Activated CD4-positive, alpha-beta T cell treated with anti-CD3 and anti-CD28 coated beads, Interleukin-2, amount 10 ng/mL, durations not matched to agents 7 days and 5 days (primary cell): Measurements from ENCODE around the gene GPATCH2L. TPM values are rescaled to one million over a fixed set of nuclear protein-coding genes. Genes with fewer than 3 reads are reported as not detected.

ENCODE experiments used
- CTCF ChIA-PET: fragments of 350-600 bp; sonication (Branson Sonifier 250); formaldehyde crosslinking; loops from one replicate; lab custom pipeline; 2021; ENCODE audit warnings: antibody characterized with exemption; lab: Charles Lee
- POLR2A ChIA-PET: fragments of 350-600 bp; sonication (Branson Sonifier 250); formaldehyde crosslinking; loops from one replicate; lab custom pipeline; 2021; ENCODE audit warnings: antibody characterized with exemption; lab: Charles Lee
- DNase-seq: peaks from one replicate; pipeline ENCODE4 v3.0.0-alpha.2; 2020
- H3K27ac Mint-ChIP-seq: one replicate; pipeline ENCODE4 v1.8.0; 2021; ENCODE audit warnings: mild to moderate bottlenecking, moderate library complexity, mixed read lengths
- H3K27me3 Mint-ChIP-seq: one replicate; pipeline ENCODE4 v1.8.0; 2021; ENCODE audit warnings: mixed read lengths
- H3K36me3 Mint-ChIP-seq: one replicate; pipeline ENCODE4 v1.8.0; 2021; ENCODE audit warnings: low read depth, mixed read lengths
- H3K4me1 Mint-ChIP-seq: one replicate; pipeline ENCODE4 v1.8.0; 2021; ENCODE audit warnings: mixed read lengths
- H3K4me3 Mint-ChIP-seq: one replicate; pipeline ENCODE4 v1.8.0; 2021; ENCODE audit warnings: mild to moderate bottlenecking, moderate library complexity, mixed read lengths
- H3K9me3 Mint-ChIP-seq: one replicate; pipeline ENCODE4 v1.8.0; 2021; ENCODE audit warnings: mixed read lengths
- total RNA-seq, 2 experiments: library from RNA; stranded (reverse); gene quantifications; one replicate each; pipeline ENCODE4 v1.2.3, GENCODE V29; 2021

The GPATCH2L gene
- total RNA-seq: 10 to 100 TPM; 41.8 to 51.9 TPM

DNA sequence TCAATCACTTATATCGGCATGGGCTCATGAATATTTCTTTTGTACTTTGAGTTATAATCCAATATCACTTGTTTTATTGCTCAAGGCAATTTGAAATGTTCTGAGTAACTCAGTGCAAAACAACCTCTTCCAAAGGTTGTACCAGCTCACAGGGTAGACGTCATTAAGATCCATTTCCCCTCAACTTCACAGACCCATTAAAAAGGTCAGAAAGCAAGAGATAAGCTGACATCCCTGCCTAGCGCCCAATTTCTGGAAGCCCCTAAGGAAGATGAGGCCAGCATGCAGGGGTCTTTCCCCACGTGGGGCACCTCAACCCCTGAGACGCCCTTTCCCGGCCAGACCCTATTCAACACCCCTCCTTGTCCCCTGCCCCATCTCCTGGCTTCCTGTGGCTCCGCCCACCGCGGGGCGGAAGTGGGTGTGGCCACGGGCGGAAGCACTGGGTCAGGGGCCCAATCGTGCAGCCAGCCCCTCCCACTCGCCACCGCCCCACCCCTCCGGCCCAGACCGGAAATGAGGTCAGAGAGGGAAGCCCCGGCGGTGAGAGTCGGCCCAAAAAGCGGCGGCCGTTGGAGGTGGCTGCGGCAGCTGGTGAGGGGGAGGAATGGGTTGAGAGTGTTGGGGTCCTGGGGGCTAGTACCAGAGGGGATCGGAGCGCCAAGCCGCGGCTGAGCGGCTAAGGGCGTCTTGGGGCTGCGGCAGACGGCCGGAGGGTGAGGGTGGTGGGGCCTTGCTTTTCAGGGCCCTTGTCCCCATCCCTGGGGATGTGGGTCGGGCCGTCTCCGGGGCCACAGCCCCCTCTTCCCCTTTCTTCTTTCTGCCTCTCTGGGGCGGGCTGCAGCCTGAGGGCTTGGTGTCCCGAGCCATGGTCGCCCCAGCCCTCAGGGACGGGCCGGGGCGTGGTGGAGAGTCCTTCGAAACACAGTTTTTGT is at the start of gene GPATCH2L:
Gene GPATCH2L, plus strand, starts transcription at position 525 of the 935 bp plus-strand sequence. CDS start 2,442 bp downstream, outside the sequence.
- H3K4me3 Mint-ChIP-seq: peak within 1 kb of the TSS; percentile 85
- ChIA-PET CTCF (interaction anchor here (1.5 kb wide), 1 partner anchor 10 kb away, joined by 4 read pairs; no protein-coding TSS in a partner anchor), POLR2A (interaction anchor here (0.5 kb wide), 1 partner anchor 295 kb away, joined by 10 read pairs; no protein-coding TSS in a partner anchor)
- H3K9me3 Mint-ChIP-seq: peaks cover 8% of the 10 kb centered on the region
- H3K4me1 Mint-ChIP-seq: peaks cover 53% of the 10 kb centered on the region
- no peaks in the 10 kb centered on the region for H3K27me3 Mint-ChIP-seq
- H3K27ac Mint-ChIP-seq: peak within 1 kb of the TSS; percentile 98
- H3K36me3 Mint-ChIP-seq: peaks cover 39% of the 10 kb centered on the region
- DNase-seq: peak; percentile 97

DNA sequence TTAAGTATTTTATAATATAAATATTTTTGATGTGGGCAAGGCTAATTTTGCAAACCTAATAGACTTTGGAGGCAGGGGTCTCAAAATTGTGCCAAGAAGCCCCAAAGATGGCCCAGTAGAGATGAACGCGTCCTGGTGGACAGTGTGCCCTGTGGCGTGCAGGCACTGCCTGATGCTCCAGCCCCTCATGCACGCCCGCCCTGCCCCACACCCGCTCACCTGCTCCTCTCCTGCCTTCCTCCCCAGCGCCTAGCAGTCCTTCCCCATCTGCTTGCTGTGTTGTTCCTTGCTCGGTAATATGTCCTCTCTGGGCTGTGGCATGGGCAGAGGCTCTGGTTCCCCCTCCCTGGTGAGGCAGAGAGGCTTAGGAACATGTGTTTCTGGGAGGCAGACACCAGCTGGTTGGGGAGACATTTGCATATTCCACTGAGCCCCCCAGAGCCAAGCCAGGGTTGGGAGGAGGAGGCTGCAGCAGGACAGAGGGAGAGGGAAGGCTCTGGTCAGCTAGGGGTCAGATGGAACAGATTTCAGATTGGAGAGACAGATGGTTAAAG is 46.8 kb upstream of the GPATCH2L start:
- no peak overlapping the region for H3K4me3 Mint-ChIP-seq
- H3K27ac Mint-ChIP-seq: no peak overlapping the region
- no peaks in the 10 kb centered on the region for H3K4me1 Mint-ChIP-seq
- H3K27me3 Mint-ChIP-seq: peaks cover 2% of the 10 kb centered on the region
- CTCF ChIA-PET: no interaction called here
- POLR2A ChIA-PET: no interaction called here
- no peaks in the 10 kb centered on the region for H3K36me3 Mint-ChIP-seq
- DNase-seq: no peak
- H3K9me3 Mint-ChIP-seq: no peaks in the 10 kb centered on the region

DNA sequence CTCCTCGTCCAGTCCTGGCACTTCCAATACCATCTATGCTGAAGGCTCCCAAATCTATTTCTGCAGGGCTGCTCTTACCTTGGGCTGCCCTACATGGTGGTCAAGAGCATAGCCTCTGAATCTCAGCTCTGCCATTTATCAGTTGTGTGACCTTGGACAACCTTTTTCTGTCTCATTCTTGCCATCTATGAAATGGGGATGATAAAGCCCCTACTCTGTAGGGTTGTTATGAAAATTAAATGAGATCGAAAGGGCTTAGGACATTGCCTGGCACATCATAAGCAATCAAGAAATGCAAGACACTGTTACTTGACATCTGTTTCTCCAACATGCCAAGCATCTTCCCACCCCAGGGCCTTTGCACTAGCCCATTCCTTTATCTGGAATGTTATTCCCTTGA is 45.5 kb upstream of the GPATCH2L start:
- ChIA-PET POLR2A (no interaction called here), CTCF (no interaction called here)
- H3K27me3 Mint-ChIP-seq: peaks cover 2% of the 10 kb centered on the region

GRCh38 chr14:76109087-76109880 is 42.4 kb upstream of the GPATCH2L start:
- Mint-ChIP-seq H3K27ac (no peak overlapping the region), H3K9me3 (no peaks in the 10 kb centered on the region), H3K4me3 (no peak overlapping the region), H3K36me3 (no peaks in the 10 kb centered on the region), H3K27me3 (peaks cover 2% of the 10 kb centered on the region), H3K4me1 (no peaks in the 10 kb centered on the region)
- ChIA-PET CTCF (no interaction called here), POLR2A (no interaction called here)
- no peak for DNase-seq

More for the DNA sequence above, 45.5 kb upstream of the GPATCH2L start:
- no peak for DNase-seq
- H3K4me3 Mint-ChIP-seq: no peak overlapping the region
- no peak overlapping the region for H3K27ac Mint-ChIP-seq
- H3K4me1 Mint-ChIP-seq: no peaks in the 10 kb centered on the region
- H3K36me3 Mint-ChIP-seq: no peaks in the 10 kb centered on the region
- no peaks in the 10 kb centered on the region for H3K9me3 Mint-ChIP-seq

- no peak overlapping the region for H3K27ac Mint-ChIP-seq
- POLR2A ChIA-PET: no interaction called here
Measured at GRCh38 chr14:76112889-76113624, 38.7 kb upstream of the GPATCH2L start.

DNA sequence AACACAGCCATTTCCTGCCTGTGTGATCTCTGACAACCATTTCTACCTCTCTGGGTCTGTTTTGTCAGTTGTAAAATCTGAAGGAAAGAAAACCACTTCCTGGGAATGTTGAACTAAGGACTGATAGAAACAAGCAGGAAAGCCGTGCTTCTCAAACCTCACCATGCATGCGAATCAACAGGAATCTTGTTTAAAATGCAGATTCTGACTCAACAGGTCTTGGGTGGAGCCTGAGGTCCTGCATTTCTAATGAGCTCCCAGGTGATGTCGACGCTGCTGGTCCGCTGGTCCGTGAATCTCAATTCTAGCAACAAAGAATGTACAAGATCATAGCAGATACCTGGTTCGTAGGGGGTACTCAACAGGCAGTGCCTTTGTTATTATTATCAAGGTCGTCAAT is 38.0 kb upstream of the GPATCH2L start:
- Mint-ChIP-seq H3K9me3 (no peaks in the 10 kb centered on the region), H3K27me3 (no peaks in the 10 kb centered on the region), H3K36me3 (no peaks in the 10 kb centered on the region), H3K4me1 (no peaks in the 10 kb centered on the region), H3K4me3 (no peak overlapping the region), H3K27ac (no peak overlapping the region)
- POLR2A ChIA-PET: no interaction called here
- no peak for DNase-seq
- CTCF ChIA-PET: interaction anchor here (1.3 kb wide), 1 partner anchor 63 kb away, joined by 3 read pairs; no protein-coding TSS in a partner anchor

More at GRCh38 chr14:76112889-76113624, 38.7 kb upstream of the GPATCH2L start:
- Mint-ChIP-seq H3K4me3 (no peak overlapping the region), H3K9me3 (no peaks in the 10 kb centered on the region), H3K4me1 (no peaks in the 10 kb centered on the region), H3K27me3 (no peaks in the 10 kb centered on the region), H3K36me3 (no peaks in the 10 kb centered on the region)
- DNase-seq: no peak
- CTCF ChIA-PET: interaction anchor here (1.3 kb wide), 1 partner anchor 62 kb away, joined by 3 read pairs; no protein-coding TSS in a partner anchor

DNA sequence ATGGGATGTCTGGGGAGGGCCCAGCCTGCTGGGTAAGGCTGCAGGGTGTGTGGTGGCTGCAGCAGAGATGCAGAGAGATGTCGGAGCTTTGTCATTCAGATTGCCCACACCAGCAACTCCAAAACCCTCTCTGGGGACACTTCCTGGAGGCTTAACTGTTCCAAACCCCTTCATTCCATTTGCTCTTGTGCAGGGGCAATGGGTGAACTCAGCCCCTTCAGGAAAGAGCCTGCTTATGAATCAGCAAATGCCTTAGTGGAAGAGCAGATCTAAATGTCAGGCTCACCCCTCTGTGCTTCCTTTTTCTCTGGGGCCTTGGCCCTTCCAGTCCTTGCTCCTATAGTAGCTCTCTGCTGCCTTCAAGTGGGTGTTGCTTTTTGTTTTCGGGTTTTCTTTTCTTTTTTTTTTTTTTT is 36.7 kb upstream of the GPATCH2L start:
- ChIA-PET POLR2A (no interaction called here), CTCF (interaction anchor here (1.0 kb wide), 1 partner anchor 208 kb away, joined by 3 read pairs; no protein-coding TSS in a partner anchor)
- H3K9me3 Mint-ChIP-seq: no peaks in the 10 kb centered on the region
- no peaks in the 10 kb centered on the region for H3K4me1 Mint-ChIP-seq
- no peak for DNase-seq
- no peaks in the 10 kb centered on the region for H3K36me3 Mint-ChIP-seq
- no peak overlapping the region for H3K27ac Mint-ChIP-seq
- H3K27me3 Mint-ChIP-seq: no peaks in the 10 kb centered on the region
- H3K4me3 Mint-ChIP-seq: no peak overlapping the region

- Mint-ChIP-seq H3K4me1 (no peaks in the 10 kb centered on the region), H3K9me3 (no peaks in the 10 kb centered on the region), H3K27ac (no peak overlapping the region), H3K27me3 (no peaks in the 10 kb centered on the region), H3K4me3 (no peak overlapping the region), H3K36me3 (no peaks in the 10 kb centered on the region)
- POLR2A ChIA-PET: no interaction called here
- DNase-seq: no peak
- CTCF ChIA-PET: no interaction called here
Measured at GRCh38 chr14:76117789-76118484, 33.8 kb upstream of the GPATCH2L start.

DNA sequence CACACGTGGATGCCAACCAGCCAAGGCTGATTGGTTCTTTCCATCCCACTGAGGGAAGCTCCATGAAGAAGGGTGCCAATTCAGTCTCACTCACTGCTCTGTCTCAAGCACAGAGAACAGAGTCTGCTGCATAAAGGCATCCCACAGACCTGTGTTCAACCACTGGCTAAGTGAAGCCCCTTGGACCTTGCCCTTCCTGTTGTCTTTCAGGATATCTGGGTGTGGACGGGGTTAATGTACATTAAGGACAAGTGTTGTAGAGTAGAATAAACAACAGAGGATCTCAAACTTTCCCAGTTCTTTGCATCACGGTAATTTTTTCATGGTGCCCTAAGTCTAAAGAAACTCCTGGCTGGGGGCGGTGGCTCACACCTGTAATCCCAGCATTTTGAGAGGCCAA is 33.1 kb upstream of the GPATCH2L start:
- Mint-ChIP-seq H3K36me3 (no peaks in the 10 kb centered on the region), H3K27ac (no peak overlapping the region), H3K4me3 (no peak overlapping the region), H3K9me3 (no peaks in the 10 kb centered on the region), H3K4me1 (no peaks in the 10 kb centered on the region), H3K27me3 (no peaks in the 10 kb centered on the region)
- DNase-seq: no peak
- ChIA-PET CTCF (no interaction called here), POLR2A (no interaction called here)

GRCh38 chr14:76121089-76121748 is 30.5 kb upstream of the GPATCH2L start:
- no peak for DNase-seq
- no peaks in the 10 kb centered on the region for H3K36me3 Mint-ChIP-seq
- no peaks in the 10 kb centered on the region for H3K27me3 Mint-ChIP-seq
- no peaks in the 10 kb centered on the region for H3K4me1 Mint-ChIP-seq
- POLR2A ChIA-PET: interaction anchor here (0.6 kb wide), 1 partner anchor 384 kb away, joined by 3 read pairs; no protein-coding TSS in a partner anchor
- no peaks in the 10 kb centered on the region for H3K9me3 Mint-ChIP-seq
- no peak overlapping the region for H3K4me3 Mint-ChIP-seq
- no peak overlapping the region for H3K27ac Mint-ChIP-seq
- CTCF ChIA-PET: interaction anchor here (0.6 kb wide), 1 partner anchor 1606 kb away, joined by 4 read pairs; no protein-coding TSS in a partner anchor
